Subcutaneous abdominal adipose tissue (tissue), 5 donors: ENCODE data around the gene KRTAP5-1.

Experiments
- H3K27ac ChIP-seq: one replicate; pipeline ENCODE4 v1.7.0; 2013; ENCODE audit warnings: low read depth, mild to moderate bottlenecking, inconsistent platforms, low read length, moderate library complexity
- H3K27me3 ChIP-seq, 5 donors: one replicate each; pipeline ENCODE4 v1.7.0; 2013; ENCODE audit warnings: low read length in 5 of 5, inconsistent platforms in 1 of 5; ENCODE audit not compliant: control insufficient read depth in 5 of 5, insufficient read depth in 4 of 5
- H3K36me3 ChIP-seq, 5 donors: one replicate each; pipeline ENCODE4 v1.7.0; 2013; ENCODE audit warnings: low read length in 5 of 5; ENCODE audit not compliant: control insufficient read depth in 5 of 5, insufficient read depth in 5 of 5
- H3K4me1 ChIP-seq, 5 donors: one replicate each; pipeline ENCODE4 v1.7.0; 2013; ENCODE audit warnings: low read length in 5 of 5, mild to moderate bottlenecking in 3 of 5, moderate library complexity in 1 of 5; ENCODE audit not compliant: control insufficient read depth in 5 of 5, insufficient read depth in 5 of 5
- H3K4me3 ChIP-seq, 5 donors: one replicate each; pipeline ENCODE4 v1.7.0; 2013; ENCODE audit warnings: low read length in 5 of 5, low read depth in 1 of 5
- H3K9ac ChIP-seq, 5 donors: one replicate each; pipeline ENCODE4 v1.7.0; 2013; ENCODE audit warnings: low read length in 5 of 5, mild to moderate bottlenecking in 4 of 5, moderate library complexity in 3 of 5
- H3K9me3 ChIP-seq, 5 donors: one replicate each; pipeline ENCODE4 v1.7.0; 2013; ENCODE audit warnings: low read length in 5 of 5; ENCODE audit not compliant: control insufficient read depth in 5 of 5
- donor health status: healthy.
- donor health status: healthy.
- donor health status: healthy.
- donor health status: healthy.
- donor health status: healthy.

KRTAP5-1 gene

DNA sequence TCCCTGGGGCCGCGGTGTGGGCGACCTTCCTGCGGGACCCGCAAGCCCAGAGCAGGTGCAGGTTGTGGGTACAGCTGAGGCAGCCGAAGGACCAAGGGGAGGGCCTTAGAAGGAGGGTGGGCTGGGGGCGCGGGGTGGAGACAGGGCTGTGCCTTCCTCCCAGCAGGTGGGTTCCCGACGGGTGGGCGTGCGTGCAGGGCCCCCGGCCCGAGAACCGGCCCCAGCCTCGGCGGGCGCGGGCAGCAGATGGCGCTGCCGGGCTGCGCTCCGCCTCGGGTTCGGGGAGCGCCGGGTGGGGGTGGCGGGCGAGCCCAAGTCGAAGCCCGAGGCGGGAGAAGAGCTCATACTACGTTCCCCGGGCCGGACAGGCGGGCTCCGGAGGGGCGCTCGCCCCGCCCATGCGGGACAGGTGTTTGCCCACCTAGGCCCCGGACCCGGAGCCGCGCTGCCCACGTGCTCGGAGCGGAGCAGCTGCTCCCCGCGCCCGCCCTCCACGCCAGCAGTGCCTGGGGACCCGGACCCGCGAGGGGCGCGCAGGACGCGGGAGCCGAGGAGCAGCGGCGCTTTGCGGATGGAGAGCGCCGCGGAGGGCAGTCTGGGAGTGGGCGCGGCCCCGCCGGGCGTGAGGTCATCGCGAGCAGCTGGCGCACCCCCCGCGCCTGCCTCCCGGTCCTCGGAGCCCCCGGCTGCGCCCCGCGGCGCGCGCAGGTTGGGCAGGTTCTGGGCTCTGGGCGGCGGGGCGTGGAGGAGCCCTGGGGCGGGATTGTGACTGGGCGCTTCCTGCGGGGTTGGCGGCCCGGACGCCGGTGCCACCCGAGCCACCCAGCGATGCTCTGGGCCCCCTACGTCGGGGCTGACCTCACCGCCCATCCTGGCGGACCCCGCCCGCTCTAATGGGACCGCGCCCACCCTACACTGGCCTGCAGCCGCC lies 38.3 kb downstream of the KRTAP5-1 start:
- no peaks in the 10 kb centered on the region for H3K36me3 ChIP-seq
- H3K4me3 ChIP-seq, result peak overlapping the region in 3 of 5 donors; percentile 22 to 58 (median 56)
- peaks cover 12 to 45% (median 27%) of the 10 kb centered on the region in 5 donors for H3K27me3 ChIP-seq
- H3K9ac ChIP-seq, result no peak overlapping the region
- no peaks in the 10 kb centered on the region for H3K9me3 ChIP-seq
- H3K4me1 ChIP-seq, result peaks cover 0 to 23% (median 19%) of the 10 kb centered on the region in 5 donors
- no peak overlapping the region for H3K27ac ChIP-seq

DNA sequence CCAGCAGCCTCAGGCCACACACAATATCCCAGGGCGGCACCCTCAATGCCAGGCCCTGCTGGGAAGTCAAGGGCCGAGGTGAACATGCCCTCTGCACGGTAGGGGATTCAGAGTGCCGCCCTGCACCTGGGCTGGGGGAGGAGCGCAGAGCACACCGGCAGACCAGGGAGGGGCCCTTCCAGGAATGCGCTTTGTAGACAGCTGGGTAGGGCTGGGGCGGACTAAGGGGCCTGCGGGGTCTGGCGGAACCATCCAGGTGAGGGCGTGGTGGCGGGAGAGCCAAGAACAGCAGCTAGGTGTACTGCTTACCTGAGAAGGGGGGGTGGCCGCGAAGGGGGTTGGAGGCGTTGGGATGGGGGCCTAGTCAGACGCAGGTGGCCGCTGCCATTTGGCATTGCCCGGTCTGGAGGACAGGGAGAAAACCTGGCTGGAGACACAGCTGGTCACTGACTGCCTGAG lies 39.0 kb downstream of the KRTAP5-1 start:
- H3K4me1 ChIP-seq, result peaks cover 0 to 23% (median 19%) of the 10 kb centered on the region in 5 donors
- H3K27ac ChIP-seq, result no peak overlapping the region
- no peak overlapping the region for H3K9ac ChIP-seq
- H3K27me3 ChIP-seq, result peaks cover 12 to 45% (median 28%) of the 10 kb centered on the region in 5 donors
- H3K4me3 ChIP-seq, result no peak overlapping the region
- H3K9me3 ChIP-seq, result no peaks in the 10 kb centered on the region
- no peaks in the 10 kb centered on the region for H3K36me3 ChIP-seq

DNA sequence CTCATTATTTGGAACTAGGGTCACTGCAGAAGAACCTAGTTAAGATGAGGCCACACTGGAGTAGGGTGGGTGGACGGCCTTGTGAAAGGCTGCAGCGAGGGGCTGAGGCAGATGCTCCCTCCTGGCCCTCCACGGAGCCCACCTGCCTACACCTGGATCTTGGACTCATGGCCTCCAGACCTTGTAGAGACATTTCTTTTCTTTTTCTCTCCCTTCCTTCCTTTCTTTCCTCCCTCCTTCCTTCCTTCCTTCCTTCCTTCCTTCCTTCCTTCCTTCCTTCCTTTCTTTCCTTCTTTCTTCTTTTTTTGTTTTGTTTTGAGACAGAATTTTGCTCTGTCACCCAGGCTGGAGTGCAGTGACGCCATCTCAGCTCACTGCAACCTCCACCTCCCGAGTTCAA lies 39.7 kb downstream of the KRTAP5-1 start:
- Histone ChIP-seq H3K4me3 (no peak overlapping the region), H3K9me3 (no peaks in the 10 kb centered on the region), H3K4me1 (peaks cover 0 to 23% (median 19%) of the 10 kb centered on the region in 5 donors), H3K27me3 (peaks cover 12 to 45% (median 28%) of the 10 kb centered on the region in 5 donors), H3K9ac (no peak overlapping the region), H3K27ac (no peak overlapping the region), H3K36me3 (no peaks in the 10 kb centered on the region)

DNA sequence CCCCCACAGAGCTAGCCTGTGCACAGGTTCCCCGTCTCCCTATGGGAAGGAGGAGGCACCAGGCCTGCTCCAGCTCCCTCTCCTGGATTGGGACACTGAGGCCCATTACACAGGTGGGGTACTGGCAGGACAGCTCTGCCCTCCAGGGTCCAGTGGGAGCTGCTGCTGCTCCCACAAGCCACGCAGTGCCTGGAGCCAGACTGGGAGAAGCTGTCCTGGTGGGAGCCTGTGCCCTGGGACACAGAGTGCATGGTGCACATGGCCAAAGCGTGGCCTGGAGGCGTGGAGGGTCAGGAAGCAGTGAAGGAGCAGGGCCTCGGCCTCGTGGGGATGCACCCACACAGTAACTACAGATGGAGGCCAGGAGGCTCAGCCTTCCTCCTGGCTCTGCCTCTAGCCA lies 40.5 kb downstream of the KRTAP5-1 start:
- Histone ChIP-seq H3K4me3 (no peak overlapping the region), H3K9me3 (no peaks in the 10 kb centered on the region), H3K9ac (no peak overlapping the region), H3K27me3 (peaks cover 12 to 45% (median 28%) of the 10 kb centered on the region in 5 donors), H3K36me3 (no peaks in the 10 kb centered on the region), H3K27ac (no peak overlapping the region), H3K4me1 (peaks cover 0 to 23% (median 19%) of the 10 kb centered on the region in 5 donors)

DNA sequence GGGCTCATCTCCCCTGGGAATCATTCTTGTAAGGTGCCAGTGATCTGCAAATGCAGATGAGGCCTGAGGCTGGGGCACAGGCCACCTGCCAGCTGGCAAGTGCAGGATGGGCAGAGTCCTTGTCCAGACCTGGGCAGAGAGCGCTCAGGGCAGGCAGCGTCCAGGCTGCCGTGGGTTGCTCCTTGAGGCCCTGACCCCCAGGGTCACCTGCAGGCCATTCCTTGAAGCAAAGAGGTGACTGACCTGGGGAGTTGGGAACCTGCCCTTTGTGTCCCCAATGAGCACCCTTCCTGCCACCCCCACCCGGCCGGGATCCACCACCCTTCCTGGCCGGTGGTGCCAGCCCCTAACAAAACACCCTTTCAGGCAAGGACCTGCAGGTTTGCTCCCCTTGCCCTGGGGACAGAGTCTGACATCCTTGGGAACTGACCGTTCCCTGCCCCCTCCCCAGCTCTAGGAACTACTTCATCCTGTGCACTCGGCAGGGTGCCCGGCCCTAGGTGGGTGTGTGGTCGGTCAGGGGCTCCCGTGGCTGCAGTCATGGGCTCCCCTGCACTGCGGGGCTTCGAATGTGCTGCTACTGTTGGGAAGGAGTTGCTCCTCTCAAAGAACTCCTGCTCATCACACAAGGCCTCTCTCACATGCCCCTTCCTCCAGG lies 41.3 kb downstream of the KRTAP5-1 start:
- Histone ChIP-seq H3K4me1 (peaks cover 0 to 23% (median 19%) of the 10 kb centered on the region in 5 donors), H3K9me3 (no peaks in the 10 kb centered on the region), H3K27me3 (peaks cover 12 to 45% (median 28%) of the 10 kb centered on the region in 5 donors), H3K4me3 (no peak overlapping the region), H3K27ac (no peak overlapping the region), H3K9ac (no peak overlapping the region), H3K36me3 (no peaks in the 10 kb centered on the region)

DNA sequence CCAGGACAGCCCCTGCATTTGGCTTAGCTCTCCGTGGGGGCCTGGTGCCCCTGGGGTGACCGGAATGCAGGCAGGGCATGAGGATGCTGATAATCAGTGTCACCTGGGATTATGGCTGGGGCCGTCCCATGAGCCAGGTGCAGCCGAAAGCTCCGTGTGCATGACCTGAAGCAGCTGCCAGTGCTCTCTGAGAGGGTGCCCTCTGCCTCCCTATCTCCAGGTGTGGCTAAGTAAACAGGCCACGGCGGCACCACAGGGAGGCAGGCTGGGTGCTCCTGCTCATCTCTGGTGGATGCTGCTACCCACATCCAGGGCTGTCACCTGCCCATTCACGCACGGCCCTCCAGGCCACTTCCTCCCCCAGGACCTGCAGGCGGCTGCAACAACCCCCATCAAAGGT lies 42.8 kb downstream of the KRTAP5-1 start:
- H3K9ac ChIP-seq, result no peak overlapping the region

DNA sequence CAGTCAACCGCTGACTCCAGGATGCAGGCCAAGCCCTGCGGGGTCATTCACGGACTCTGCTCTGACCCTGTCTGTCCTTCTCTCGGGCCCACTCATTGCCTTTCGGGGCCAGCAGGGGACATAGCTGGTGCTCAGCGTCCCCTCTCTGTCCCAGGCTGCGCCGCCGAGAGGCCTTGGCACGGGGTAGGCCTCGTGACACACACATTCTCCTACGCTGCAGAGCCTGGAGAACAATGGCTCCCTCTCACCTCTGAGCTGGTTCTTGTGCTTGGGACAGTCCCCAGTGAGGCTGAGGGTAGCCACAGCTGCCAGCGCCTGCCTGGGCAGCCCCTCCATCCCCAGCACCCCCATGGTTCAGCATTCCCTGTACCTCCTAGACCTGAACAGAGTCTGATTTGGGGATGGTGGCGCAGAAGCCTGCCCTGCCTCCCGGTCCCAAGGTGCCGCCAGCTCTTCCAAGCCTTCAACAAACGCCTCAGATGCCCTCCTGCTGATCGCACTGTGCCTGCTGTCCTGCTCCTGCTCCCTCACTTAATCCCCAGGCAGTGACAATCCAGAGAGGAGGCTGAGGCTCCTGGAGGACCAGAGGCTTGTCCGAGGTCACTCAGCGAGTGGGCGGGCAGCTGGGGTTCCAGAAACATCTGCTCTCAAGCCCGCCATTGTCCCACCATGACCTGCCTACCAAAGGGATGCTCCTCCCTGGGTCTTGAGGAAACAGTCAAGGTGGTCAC lies 43.4 kb downstream of the KRTAP5-1 start:
- Histone ChIP-seq H3K27me3 (peaks cover 9 to 36% (median 18%) of the 10 kb centered on the region in 5 donors), H3K9me3 (peaks cover 0 to 5% (median 4%) of the 10 kb centered on the region in 5 donors), H3K4me3 (no peak overlapping the region), H3K27ac (no peak overlapping the region), H3K9ac (no peak overlapping the region), H3K4me1 (peaks cover 0 to 9% (median under 1%) of the 10 kb centered on the region in 5 donors), H3K36me3 (no peaks in the 10 kb centered on the region)

More for the DNA sequence above, 42.8 kb downstream of the KRTAP5-1 start:
- Histone ChIP-seq H3K4me1 (peaks cover 0 to 11% (median 6%) of the 10 kb centered on the region in 5 donors), H3K27ac (no peak overlapping the region), H3K27me3 (peaks cover 10 to 40% (median 24%) of the 10 kb centered on the region in 5 donors), H3K9me3 (peaks cover 0 to 5% (median 4%) of the 10 kb centered on the region in 5 donors), H3K36me3 (no peaks in the 10 kb centered on the region), H3K4me3 (no peak overlapping the region)

DNA sequence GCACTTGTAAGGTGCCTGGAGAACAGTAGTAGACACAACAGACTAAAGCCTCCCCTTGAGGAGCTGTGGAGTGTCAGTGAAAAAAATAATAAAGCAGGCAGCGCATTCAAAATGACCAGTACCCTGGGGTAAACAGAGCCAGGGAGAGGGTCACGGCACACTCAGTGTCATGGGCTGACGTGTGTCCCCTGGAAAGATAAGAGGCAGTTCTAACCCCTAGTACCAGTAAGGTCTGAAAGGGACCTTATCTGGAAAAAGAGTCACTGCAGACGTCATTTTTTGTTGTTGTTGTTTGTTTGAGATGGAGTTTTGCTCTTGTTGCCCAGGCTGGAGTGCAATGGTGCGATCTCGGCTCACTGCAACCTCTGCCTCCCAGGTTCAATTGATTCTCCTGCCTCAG lies 45.0 kb downstream of the KRTAP5-1 start:
- Histone ChIP-seq H3K9ac (no peak overlapping the region), H3K4me1 (peaks cover 0 to 20% (median 7%) of the 10 kb centered on the region in 5 donors), H3K9me3 (peaks cover 0 to 5% (median 4%) of the 10 kb centered on the region in 5 donors), H3K36me3 (peaks cover 0 to 8% (median 3%) of the 10 kb centered on the region in 5 donors), H3K27ac (no peak overlapping the region), H3K27me3 (peaks cover 4 to 21% (median 15%) of the 10 kb centered on the region in 5 donors), H3K4me3 (no peak overlapping the region)

DNA sequence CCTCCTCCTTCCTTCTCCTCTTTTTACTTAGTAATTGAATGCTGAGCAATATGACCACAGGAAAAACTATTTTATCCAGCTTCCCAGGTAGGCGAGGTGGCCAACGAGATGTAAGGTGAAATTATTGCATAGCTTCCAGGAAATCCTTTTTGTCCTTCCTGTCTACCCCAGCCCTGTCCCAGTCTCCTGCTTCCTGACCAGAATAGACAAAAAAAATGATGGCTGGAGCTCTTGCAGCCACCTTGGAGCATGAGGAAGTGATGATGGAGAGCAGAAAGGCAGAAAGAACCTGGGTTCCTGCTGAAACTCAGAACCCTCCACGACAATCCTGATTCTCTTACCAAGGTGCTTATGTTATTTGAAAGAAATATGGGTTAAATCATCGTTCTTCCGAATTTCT lies 46.9 kb downstream of the KRTAP5-1 start:
- peaks cover 0 to 5% (median 4%) of the 10 kb centered on the region in 5 donors for H3K9me3 ChIP-seq
- no peak overlapping the region for H3K4me3 ChIP-seq
- H3K36me3 ChIP-seq, result peaks cover 0 to 13% (median 8%) of the 10 kb centered on the region in 5 donors
- H3K27me3 ChIP-seq, result peaks cover 0 to 12% (median 3%) of the 10 kb centered on the region in 5 donors
- no peak overlapping the region for H3K27ac ChIP-seq
- no peak overlapping the region for H3K9ac ChIP-seq
- H3K4me1 ChIP-seq, result peaks cover 0 to 38% (median 20%) of the 10 kb centered on the region in 5 donors
